Vagina (tissue), 2 donors: ENCODE data around the gene SLC6A13. TPM values are rescaled to one million over a fixed set of nuclear protein-coding genes. Genes with fewer than 3 reads are reported as not detected.

Experiments used
- DNase-seq, 2 donors: peaks; one replicate each; pipeline ENCODE4 v3.0.0-alpha.2; 2017; ENCODE audit errors: extremely low spot score in 2 of 2
- H3K27ac ChIP-seq: fragments of 200-600 bp; sonication (generic); one replicate; pipeline ENCODE4 v1.5.1; 2019
- H3K27me3 ChIP-seq: fragments of 200-600 bp; sonication (generic); one replicate; pipeline ENCODE4 v1.5.1; 2019
- H3K36me3 ChIP-seq, 2 donors: fragments of 200-600 bp; sonication (generic); one replicate each; pipeline ENCODE4 v1.5.1; 2017 to 2019
- H3K4me1 ChIP-seq: fragments of 200-600 bp; sonication (generic); one replicate; pipeline ENCODE4 v1.5.1; 2019
- H3K4me3 ChIP-seq, 2 donors: fragments of 200-600 bp; sonication (generic); 1 replicate in 1 of 2; 2 replicates in 1 of 2; pipeline ENCODE4 v1.5.1; 2016 to 2019
- H3K9me3 ChIP-seq: fragments of 200-600 bp; sonication (generic); one replicate; pipeline ENCODE4 v1.5.1; 2019
- CTCF ChIP-seq, 3 experiments: fragments of 450-650 bp in 2 of 3; fragments of 200-600 bp in 1 of 3; sonication (generic) in 1 of 3; IDR thresholded peaks; one replicate each; pipeline ENCODE4 v1.5.1; 2017 to 2019; ENCODE audit warnings: antibody characterized with exemption in 3 of 3, mild to moderate bottlenecking in 2 of 3, moderate library complexity in 2 of 3
- POLR2A ChIP-seq, 2 donors: fragments of 450-650 bp; IDR thresholded peaks; one replicate each; pipeline ENCODE4 v1.6.1; 2017; ENCODE audit warnings: antibody characterized with exemption in 2 of 2, mild to moderate bottlenecking in 2 of 2, moderate library complexity in 2 of 2
- POLR2AphosphoS5 ChIP-seq, 2 donors: sonication (generic); formaldehyde crosslinking; IDR thresholded peaks; one replicate each; pipeline ENCODE4 v1.9.0; 2017; ENCODE audit warnings: antibody characterized with exemption in 2 of 2, mild to moderate bottlenecking in 2 of 2, low read depth in 1 of 2; ENCODE audit not compliant: insufficient read depth in 1 of 2
- intact Hi-C: fragments of 100-400 bp; cut with DNase I; formaldehyde crosslinking; loops from one replicate; pipeline ENCODE4 v1.15.1; 2023
- total RNA-seq: library from RNA; depleted of rRNA; stranded (reverse); fragments of >200 nt; gene quantifications from one replicate; pipeline ENCODE4 v1.2.3, GENCODE V29; 2016

Gene SLC6A13
- total RNA-seq, 1 donor from 2014 or later: not detected

GRCh38 chr12:179131-179884 lies 83.3 kb downstream of the SLC6A13 start:
- H3K4me3 ChIP-seq: no peak overlapping the region
- H3K27me3 ChIP-seq: no peaks in the 10 kb centered on the region
- H3K4me1 ChIP-seq: peaks cover 9% of the 10 kb centered on the region
- no peaks in the 10 kb centered on the region for H3K9me3 ChIP-seq
- TF ChIP-seq CTCF (IDR thresholded peaks at IDR 0.05) (no peak), POLR2AphosphoS5 (IDR thresholded peaks at IDR 0.05; ENCODE audit: insufficient read depth in 1 of 2, low read depth in 1 of 2) (no peak)
- no peak overlapping the region for H3K27ac ChIP-seq
- intact Hi-C loops: no loop called here
- DNase-seq: no peak
- H3K36me3 ChIP-seq: no peaks in the 10 kb centered on the region

GRCh38 chr12:178829-179109 lies 83.9 kb downstream of the SLC6A13 start:
- Histone ChIP-seq H3K27ac (no peak overlapping the region), H3K9me3 (no peaks in the 10 kb centered on the region), H3K36me3 (no peaks in the 10 kb centered on the region), H3K4me3 (no peak overlapping the region), H3K4me1 (peaks cover 9% of the 10 kb centered on the region), H3K27me3 (no peaks in the 10 kb centered on the region)
- intact Hi-C loops: no loop called here
- TF ChIP-seq POLR2AphosphoS5 (IDR thresholded peaks at IDR 0.05; ENCODE audit: insufficient read depth in 1 of 2, low read depth in 1 of 2) (no peak), POLR2A (IDR thresholded peaks at IDR 0.05) (no peak), CTCF (IDR thresholded peaks at IDR 0.05) (no peak)
- no peak for DNase-seq

- no peaks in the 10 kb centered on the region for H3K36me3 ChIP-seq
- TF ChIP-seq CTCF (IDR thresholded peaks at IDR 0.05) (no peak), POLR2AphosphoS5 (IDR thresholded peaks at IDR 0.05; ENCODE audit: insufficient read depth in 1 of 2, low read depth in 1 of 2) (no peak), POLR2A (IDR thresholded peaks at IDR 0.05) (no peak)
- no peak for DNase-seq
- no peaks in the 10 kb centered on the region for H3K9me3 ChIP-seq
- peaks cover 9% of the 10 kb centered on the region for H3K4me1 ChIP-seq
- no peaks in the 10 kb centered on the region for H3K27me3 ChIP-seq
- H3K4me3 ChIP-seq: no peak overlapping the region
- intact Hi-C loops: no loop called here
- H3K27ac ChIP-seq: no peak overlapping the region
Observed at GRCh38 chr12:177980-178828, 84.4 kb downstream of the SLC6A13 start.

- intact Hi-C loops: no loop called here
- no peak overlapping the region for H3K4me3 ChIP-seq
- no peaks in the 10 kb centered on the region for H3K27me3 ChIP-seq
- no peaks in the 10 kb centered on the region for H3K36me3 ChIP-seq
- H3K9me3 ChIP-seq: no peaks in the 10 kb centered on the region
- TF ChIP-seq CTCF (IDR thresholded peaks at IDR 0.05): no peak
- no peak for TF ChIP-seq POLR2AphosphoS5 (IDR thresholded peaks at IDR 0.05; ENCODE audit: insufficient read depth in 1 of 2, low read depth in 1 of 2)
- TF ChIP-seq POLR2A (IDR thresholded peaks at IDR 0.05): no peak
- H3K27ac ChIP-seq: no peak overlapping the region
- no peak for DNase-seq
- H3K4me1 ChIP-seq: peaks cover 9% of the 10 kb centered on the region
Observed at GRCh38 chr12:177336-177979, 85.2 kb downstream of the SLC6A13 start.
